ENCODE measurements around the gene SFRP4.

GRCh38 chr7:37920305-37920848 is 3.8 kb upstream of the SFRP4 start, which contains the start of gene EPDR1:
- TF ChIP-seq, protein P1, sequence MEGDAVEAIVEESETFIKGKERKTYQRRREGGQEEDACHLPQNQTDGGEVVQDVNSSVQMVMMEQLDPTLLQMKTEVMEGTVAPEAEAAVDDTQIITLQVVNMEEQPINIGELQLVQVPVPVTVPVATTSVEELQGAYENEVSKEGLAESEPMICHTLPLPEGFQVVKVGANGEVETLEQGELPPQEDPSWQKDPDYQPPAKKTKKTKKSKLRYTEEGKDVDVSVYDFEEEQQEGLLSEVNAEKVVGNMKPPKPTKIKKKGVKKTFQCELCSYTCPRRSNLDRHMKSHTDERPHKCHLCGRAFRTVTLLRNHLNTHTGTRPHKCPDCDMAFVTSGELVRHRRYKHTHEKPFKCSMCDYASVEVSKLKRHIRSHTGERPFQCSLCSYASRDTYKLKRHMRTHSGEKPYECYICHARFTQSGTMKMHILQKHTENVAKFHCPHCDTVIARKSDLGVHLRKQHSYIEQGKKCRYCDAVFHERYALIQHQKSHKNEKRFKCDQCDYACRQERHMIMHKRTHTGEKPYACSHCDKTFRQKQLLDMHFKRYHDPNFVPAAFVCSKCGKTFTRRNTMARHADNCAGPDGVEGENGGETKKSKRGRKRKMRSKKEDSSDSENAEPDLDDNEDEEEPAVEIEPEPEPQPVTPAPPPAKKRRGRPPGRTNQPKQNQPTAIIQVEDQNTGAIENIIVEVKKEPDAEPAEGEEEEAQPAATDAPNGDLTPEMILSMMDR (IDR thresholded peaks at IDR 0.05; ENCODE audit: low read length) = peak; percentile 47
- no peak for TF ChIP-seq EZH2phosphoT487 (IDR thresholded peaks at IDR 0.05; ENCODE audit: low read length)
